ENCODE results near the gene GAL.

DNA sequence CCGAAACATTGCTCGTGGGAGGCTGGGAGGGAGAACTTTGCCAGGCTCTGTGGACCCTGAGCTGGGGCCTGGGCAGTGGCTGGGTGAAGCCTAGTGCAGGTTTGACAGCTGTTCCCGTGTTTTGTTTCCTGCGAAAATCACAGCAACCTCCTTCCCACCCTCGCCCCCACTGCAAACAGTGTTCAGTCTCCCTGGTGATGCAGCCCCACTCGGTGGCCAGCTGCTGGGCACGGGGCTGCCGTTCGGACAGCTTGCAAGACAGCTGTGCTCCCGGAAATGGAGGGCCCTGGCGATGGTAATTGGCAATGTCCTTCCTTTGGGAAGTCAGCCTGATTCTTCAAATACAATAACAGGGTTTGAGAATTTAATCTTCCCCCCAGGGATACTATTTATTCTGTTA lies 10.4 kb upstream of the GAL start:
- TF ChIP-seq, protein P1, sequence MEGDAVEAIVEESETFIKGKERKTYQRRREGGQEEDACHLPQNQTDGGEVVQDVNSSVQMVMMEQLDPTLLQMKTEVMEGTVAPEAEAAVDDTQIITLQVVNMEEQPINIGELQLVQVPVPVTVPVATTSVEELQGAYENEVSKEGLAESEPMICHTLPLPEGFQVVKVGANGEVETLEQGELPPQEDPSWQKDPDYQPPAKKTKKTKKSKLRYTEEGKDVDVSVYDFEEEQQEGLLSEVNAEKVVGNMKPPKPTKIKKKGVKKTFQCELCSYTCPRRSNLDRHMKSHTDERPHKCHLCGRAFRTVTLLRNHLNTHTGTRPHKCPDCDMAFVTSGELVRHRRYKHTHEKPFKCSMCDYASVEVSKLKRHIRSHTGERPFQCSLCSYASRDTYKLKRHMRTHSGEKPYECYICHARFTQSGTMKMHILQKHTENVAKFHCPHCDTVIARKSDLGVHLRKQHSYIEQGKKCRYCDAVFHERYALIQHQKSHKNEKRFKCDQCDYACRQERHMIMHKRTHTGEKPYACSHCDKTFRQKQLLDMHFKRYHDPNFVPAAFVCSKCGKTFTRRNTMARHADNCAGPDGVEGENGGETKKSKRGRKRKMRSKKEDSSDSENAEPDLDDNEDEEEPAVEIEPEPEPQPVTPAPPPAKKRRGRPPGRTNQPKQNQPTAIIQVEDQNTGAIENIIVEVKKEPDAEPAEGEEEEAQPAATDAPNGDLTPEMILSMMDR (IDR thresholded peaks at IDR 0.05 in 4 of 5, conservative IDR thresholded peaks at IDR 0.05 in 1 of 5) = no peak
- no peak for TF ChIP-seq POLR2A (IDR thresholded peaks at IDR 0.05)
